AML-193 (cell line): ENCODE measurements around the gene MEF2A.
A peak's percentile ranks its signal among the peaks of the same experiment; 100 is the strongest.
"Not testable (repeated sequence)": the region's sequence is repeated elsewhere in the genome, so short reads cannot be mapped to it uniquely, and the experiment has no call there.

Experiments
- DNase-seq, 2 experiments: peaks; one replicate each; lab custom pipeline; 2025; lab: John Stamatoyannopoulos, UW

MEF2A gene

GRCh38 chr15:99731336-99732123 is 165.7 kb downstream of the MEF2A start:
- no peak for DNase-seq

GRCh38 chr15:99732124-99732750 is 166.5 kb downstream of the MEF2A start:
- DNase-seq = no peak

GRCh38 chr15:99732751-99733267 is 167.0 kb downstream of the MEF2A start:
- DNase-seq = peak in 1 of 2 experiments; percentile 34

- DNase-seq = peak; percentile 91
These were observed 167.7 kb downstream of the MEF2A start, which contains the start of gene LYSMD4 for GRCh38 chr15:99733268-99734039. LYSMD4 (minus strand) TSS chr15:99733437; CDS start chr15:99731999, 1,438 bp downstream.

GRCh38 chr15:99734040-99734291 is 168.2 kb downstream of the MEF2A start:
- DNase-seq = not testable (repeated sequence)

- no peak for DNase-seq
These were observed 168.8 kb downstream of the MEF2A start for GRCh38 chr15:99734575-99734974.

- DNase-seq = no peak
These were observed 170.1 kb downstream of the MEF2A start for GRCh38 chr15:99735868-99736267.

GRCh38 chr15:99736702-99737101 is 170.9 kb downstream of the MEF2A start:
- DNase-seq = no peak

- DNase-seq = no peak
These were observed 172.4 kb downstream of the MEF2A start for GRCh38 chr15:99738021-99738847.

- DNase-seq = no peak
These were observed 176.1 kb downstream of the MEF2A start for GRCh38 chr15:99741835-99742234.

- DNase-seq = no peak
These were observed 178.4 kb downstream of the MEF2A start for GRCh38 chr15:99744142-99744541.

GRCh38 chr15:99745370-99746086 is 179.7 kb downstream of the MEF2A start:
- DNase-seq = no peak

GRCh38 chr15:99749386-99749785 is 183.6 kb downstream of the MEF2A start:
- DNase-seq = no peak

- not testable (repeated sequence) for DNase-seq
These were observed 184.5 kb downstream of the MEF2A start for GRCh38 chr15:99750326-99750725.

GRCh38 chr15:99752556-99752955 is 186.8 kb downstream of the MEF2A start:
- no peak for DNase-seq

GRCh38 chr15:99753066-99753465 is 187.3 kb downstream of the MEF2A start:
- DNase-seq = no peak

- DNase-seq = peak; percentile 60 to 65
These were observed 190.1 kb downstream of the MEF2A start for GRCh38 chr15:99755692-99756409.

GRCh38 chr15:99762288-99762687 is 196.5 kb downstream of the MEF2A start:
- no peak for DNase-seq

GRCh38 chr15:99763827-99764226 is 198.0 kb downstream of the MEF2A start:
- DNase-seq = no peak

- DNase-seq = no peak
These were observed 198.7 kb downstream of the MEF2A start for GRCh38 chr15:99764522-99764921.
